Testis (tissue), 3 donors: ENCODE data around the gene GLCE. TPM values are rescaled to one million over a fixed set of nuclear protein-coding genes. Genes with fewer than 3 reads are reported as not detected.

Experiments used
- DNase-seq: peaks from one replicate; pipeline ENCODE4 v3.0.0-alpha.2; 2019
- H3K27ac ChIP-seq, 2 donors: fragments of 200-600 bp; sonication (generic); one replicate each; pipeline ENCODE4 v1.5.1; 2019
- H3K27me3 ChIP-seq: fragments of 200-600 bp; sonication (generic); one replicate; pipeline ENCODE4 v1.5.1; 2019
- H3K36me3 ChIP-seq: fragments of 200-600 bp; sonication (generic); one replicate; pipeline ENCODE4 v1.5.1; 2017; ENCODE audit warnings: low read depth; ENCODE audit errors: missing control alignments
- H3K4me1 ChIP-seq: fragments of 200-600 bp; sonication (generic); one replicate; pipeline ENCODE4 v1.5.1; 2019
- H3K4me3 ChIP-seq, 2 donors: fragments of 200-600 bp; sonication (generic); one replicate each; pipeline ENCODE4 v1.5.1; 2017 to 2019
- H3K9me3 ChIP-seq: fragments of 200-600 bp; sonication (generic); one replicate; pipeline ENCODE4 v1.5.1; 2017
- POLR2A ChIP-seq: fragments of 450-650 bp; IDR thresholded peaks from one replicate; pipeline ENCODE4 v1.6.1; 2017; ENCODE audit warnings: antibody characterized with exemption, mild to moderate bottlenecking, moderate library complexity
- WGBS, 2 donors: methylation state at CpG; one replicate each; pipeline ENCODE4 v1.1.5; 2018; 5-methylcytosine and 5-hydroxymethylcytosine counted together
- intact Hi-C: fragments of 100-400 bp; cut with DNase I; formaldehyde crosslinking; loops from one replicate; pipeline ENCODE4 v1.15.1; 2023; ENCODE audit warnings: low total_unique reads
- polyA plus RNA-seq: library from polyadenylated mRNA; stranded (reverse); fragments of 350-450 nt; fragmentation: Illumina TruSeq; extraction: RNeasy Lipid Tissue Mini Kit (QIAGEN cat#74804); gene quantifications from one replicate; pipeline ENCODE4 v1.2.3, GENCODE V29; 2014; ENCODE audit warnings: low read depth, low replicate concordance; ENCODE audit not compliant: insufficient read depth
- total RNA-seq, 2 donors: library from RNA; depleted of rRNA; stranded (reverse); fragments of >200 nt; gene quantifications; one replicate each; pipeline ENCODE4 v1.2.3, GENCODE V29; 2016
- TF ChIP-seq, protein P1 (sequence below), 3 experiments: fragments of 450-650 bp in 2 of 3; fragments of 200-600 bp in 1 of 3; sonication (generic) in 1 of 3; IDR thresholded peaks; one replicate each; pipeline ENCODE4 v1.5.1; 2016 to 2019; ENCODE audit warnings: antibody characterized with exemption in 3 of 3, mild to moderate bottlenecking in 2 of 3, moderate library complexity in 1 of 3

Gene GLCE
- total and polyA plus RNA-seq, 3 donors from 2014 or later: 10.2 to 18.0 (median 15.5) TPM

- no peak for DNase-seq
- no peaks in the 10 kb centered on the region for H3K36me3 ChIP-seq
- whole genome bisulfite sequencing, 2 donors: 57 to 66% methylated on average over 3 to 4 of the region's 4 CpGs
Measured at GRCh38 chr15:69118089-69118488, 42.3 kb upstream of the GLCE start.

GRCh38 chr15:69119001-69119400 lies 41.4 kb upstream of the GLCE start:
- Histone ChIP-seq H3K36me3 (no peaks in the 10 kb centered on the region), H3K4me1 (peaks cover 4% of the 10 kb centered on the region), H3K9me3 (no peaks in the 10 kb centered on the region), H3K4me3 (no peak overlapping the region), H3K27ac (no peak overlapping the region), H3K27me3 (no peaks in the 10 kb centered on the region)
- no peak for DNase-seq
- intact Hi-C loops: no loop called here
- no peak for TF ChIP-seq POLR2A
- TF ChIP-seq, protein P1, sequence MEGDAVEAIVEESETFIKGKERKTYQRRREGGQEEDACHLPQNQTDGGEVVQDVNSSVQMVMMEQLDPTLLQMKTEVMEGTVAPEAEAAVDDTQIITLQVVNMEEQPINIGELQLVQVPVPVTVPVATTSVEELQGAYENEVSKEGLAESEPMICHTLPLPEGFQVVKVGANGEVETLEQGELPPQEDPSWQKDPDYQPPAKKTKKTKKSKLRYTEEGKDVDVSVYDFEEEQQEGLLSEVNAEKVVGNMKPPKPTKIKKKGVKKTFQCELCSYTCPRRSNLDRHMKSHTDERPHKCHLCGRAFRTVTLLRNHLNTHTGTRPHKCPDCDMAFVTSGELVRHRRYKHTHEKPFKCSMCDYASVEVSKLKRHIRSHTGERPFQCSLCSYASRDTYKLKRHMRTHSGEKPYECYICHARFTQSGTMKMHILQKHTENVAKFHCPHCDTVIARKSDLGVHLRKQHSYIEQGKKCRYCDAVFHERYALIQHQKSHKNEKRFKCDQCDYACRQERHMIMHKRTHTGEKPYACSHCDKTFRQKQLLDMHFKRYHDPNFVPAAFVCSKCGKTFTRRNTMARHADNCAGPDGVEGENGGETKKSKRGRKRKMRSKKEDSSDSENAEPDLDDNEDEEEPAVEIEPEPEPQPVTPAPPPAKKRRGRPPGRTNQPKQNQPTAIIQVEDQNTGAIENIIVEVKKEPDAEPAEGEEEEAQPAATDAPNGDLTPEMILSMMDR (IDR thresholded peaks at IDR 0.05): no peak
- WGBS, 2 donors: 77 to 83% methylated on average over 2 of the region's 2 CpGs

More at GRCh38 chr15:69118089-69118488, 42.3 kb upstream of the GLCE start:
- Histone ChIP-seq H3K27ac (no peak overlapping the region), H3K27me3 (no peaks in the 10 kb centered on the region), H3K9me3 (no peaks in the 10 kb centered on the region), H3K4me3 (no peak overlapping the region), H3K4me1 (peaks cover 4% of the 10 kb centered on the region)
- intact Hi-C loops: no loop called here
- TF ChIP-seq, protein P1 (IDR thresholded peaks at IDR 0.05): no peak
- no peak for TF ChIP-seq POLR2A

DNA sequence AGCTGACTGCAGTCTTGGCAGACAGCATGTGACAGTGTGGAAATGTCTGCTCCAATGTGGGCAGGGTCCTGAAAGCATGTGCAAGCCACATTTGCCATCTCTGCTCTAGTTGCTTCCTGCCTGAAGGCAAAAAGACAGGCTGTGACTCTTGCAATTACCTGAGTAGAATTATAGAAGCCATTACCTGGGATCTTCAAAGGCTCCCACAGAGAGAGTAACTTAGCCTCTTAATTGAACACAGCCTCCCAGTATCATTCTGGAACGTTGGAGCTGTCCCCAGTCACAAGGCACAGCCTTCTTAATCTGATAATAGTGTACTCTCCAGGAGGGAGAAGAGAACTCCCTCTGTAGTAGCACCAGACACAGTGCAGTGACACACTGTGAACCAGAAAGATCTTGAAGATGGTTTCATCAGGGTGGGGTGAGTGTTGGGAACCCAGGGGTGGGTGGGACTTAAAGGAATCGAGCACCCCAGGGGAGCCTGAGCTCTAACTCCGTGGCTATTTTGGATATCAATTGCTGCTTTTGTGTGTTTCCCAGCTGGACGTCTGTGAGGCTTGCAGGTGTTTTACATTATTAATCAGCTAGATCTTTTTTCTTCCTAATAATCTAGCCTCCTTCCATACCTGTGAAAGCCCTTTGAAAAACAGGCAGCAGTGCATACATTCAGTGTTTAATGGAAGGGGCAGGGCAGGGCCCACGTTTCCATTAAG lies 40.6 kb upstream of the GLCE start:
- 64 to 65% methylated on average over 5 of the region's 5 CpGs for WGBS, 2 donors
- Histone ChIP-seq H3K27me3 (no peaks in the 10 kb centered on the region), H3K9me3 (no peaks in the 10 kb centered on the region), H3K4me3 (no peak overlapping the region), H3K36me3 (no peaks in the 10 kb centered on the region), H3K4me1 (peaks cover 4% of the 10 kb centered on the region), H3K27ac (no peak overlapping the region)
- TF ChIP-seq, protein P1 (IDR thresholded peaks at IDR 0.05): no peak
- TF ChIP-seq POLR2A: no peak
- peak; percentile 62 for DNase-seq
- intact Hi-C loops: no loop called here

DNA sequence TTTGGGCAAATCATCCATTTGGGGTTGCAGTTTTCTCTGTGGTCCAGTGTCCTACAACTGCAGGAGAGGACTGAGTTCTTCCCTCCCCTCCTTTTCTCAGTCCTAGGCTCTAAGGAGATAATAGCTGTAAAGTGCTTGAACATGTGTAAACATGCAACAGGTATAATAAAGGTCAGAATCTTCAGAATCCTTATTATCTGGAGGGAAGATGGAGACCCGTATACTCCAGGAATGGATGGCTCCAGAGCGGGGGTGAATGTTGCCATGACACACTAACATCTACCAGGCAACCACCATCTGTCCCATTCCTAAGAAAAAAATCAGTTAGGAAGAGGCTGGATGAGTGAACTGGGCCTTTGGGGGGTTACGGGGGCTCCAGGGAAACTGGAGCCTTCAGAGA lies 39.7 kb upstream of the GLCE start:
- no peaks in the 10 kb centered on the region for H3K27me3 ChIP-seq
- no peaks in the 10 kb centered on the region for H3K36me3 ChIP-seq
- no peak for TF ChIP-seq POLR2A
- TF ChIP-seq, protein P1 (IDR thresholded peaks at IDR 0.05): no peak
- WGBS, 2 donors: 93 to 96% methylated on average over 3 of the region's 3 CpGs
- no peak overlapping the region for H3K4me3 ChIP-seq
- intact Hi-C loops: no loop called here
- peaks cover 4% of the 10 kb centered on the region for H3K4me1 ChIP-seq
- no peaks in the 10 kb centered on the region for H3K9me3 ChIP-seq
- H3K27ac ChIP-seq: no peak overlapping the region
- DNase-seq: no peak
